ENCODE data around the gene ZMYND11. TPM values are rescaled to one million over a fixed set of nuclear protein-coding genes. Genes with fewer than 3 reads are reported as not detected.

ZMYND11 gene
- total and polyA plus RNA-seq, 2 of the 8 experiments (the other 6 are each of a cell fraction or from before 2014, with no cell fraction given) = 7.5 to 26.6 TPM

GRCh38 chr10:293636-294035, 158.4 kb downstream of the ZMYND11 start (continued):
- no peak for TF ChIP-seq RFX5 (IDR thresholded peaks at IDR 0.05; ENCODE audit: borderline replicate concordance, low read depth, low read length)
- no peak for TF ChIP-seq JUN (IDR thresholded peaks at IDR 0.05; ENCODE audit: low read depth, low read length)
- no peak for TF ChIP-seq TBP (IDR thresholded peaks at IDR 0.05; ENCODE audit: low read depth, low read length)
